ENCODE measurements around the gene SORCS2.

Gene SORCS2

DNA sequence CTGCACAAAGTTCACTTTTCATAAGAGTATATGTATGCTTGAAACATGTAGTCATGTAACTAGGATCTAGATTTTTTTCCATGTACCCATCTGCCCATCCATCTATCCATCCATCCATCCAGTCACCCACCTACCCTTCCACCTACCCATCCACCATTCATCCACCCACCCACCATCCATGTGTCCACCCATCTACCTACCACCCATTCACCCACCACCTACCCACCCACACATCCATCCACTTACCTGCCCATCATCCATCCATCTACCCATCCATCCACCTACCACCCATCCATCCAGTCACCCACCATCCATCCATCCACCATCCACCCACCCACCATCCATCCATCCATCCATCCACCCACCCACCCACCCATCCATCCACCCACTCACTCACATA, 364.2 kb downstream of the SORCS2 start:
- Histone ChIP-seq H2BK12ac (ENCODE audit: low read length in 2 of 2) (no peak overlapping the region), H3K79me1 (replicated peaks; ENCODE audit: low read length, poor library complexity, severe bottlenecking) (no peaks in the 10 kb centered on the region), H3K18ac (ENCODE audit: low read depth in 1 of 2, low read length in 2 of 2) (no peak overlapping the region), H3K27ac (ENCODE audit: low read length, poor library complexity, severe bottlenecking) (no peak overlapping the region), H4K91ac (ENCODE audit: low read length) (no peak overlapping the region), H2AK5ac (ENCODE audit: low read length, severe bottlenecking) (no peak overlapping the region), H3K23ac (ENCODE audit: low read length in 2 of 2) (no peak overlapping the region), H3K9ac (ENCODE audit: low read length) (no peak overlapping the region), H3K14ac (ENCODE audit: low read length in 2 of 2) (no peak overlapping the region), H3K4me2 (ENCODE audit: low read length, poor library complexity, severe bottlenecking) (no peak overlapping the region), H3K4ac (ENCODE audit: low read depth in 1 of 2, low read length in 2 of 2) (no peak overlapping the region), H2BK5ac (ENCODE audit: low read depth, low read length, poor library complexity, severe bottlenecking) (no peak overlapping the region), H3K9me3 (ENCODE audit: control insufficient read depth, low read length) (peaks cover 39% of the 10 kb centered on the region), H4K8ac (ENCODE audit: low read length) (no peak overlapping the region), H2BK120ac (ENCODE audit: low read depth, low read length) (no peak overlapping the region), H3K4me1 (ENCODE audit: control insufficient read depth, insufficient read depth, low read depth, low read length) (peaks cover 6% of the 10 kb centered on the region), H3K4me3 (ENCODE audit: insufficient read depth in 1 of 2, low read depth in 1 of 2, low read length in 2 of 2) (no peak overlapping the region), H3K27me3 (ENCODE audit: control insufficient read depth in 1 of 2, insufficient read depth in 1 of 2, low read length in 2 of 2) (peaks cover 0 to 4% of the 10 kb centered on the region in 2 experiments), H3K36me3 (ENCODE audit: control insufficient read depth in 1 of 2, insufficient read depth in 2 of 2, low read depth in 1 of 2, low read length in 2 of 2) (no peaks in the 10 kb centered on the region), H2AFZ (ENCODE audit: low read depth, low read length) (no peak overlapping the region), H2BK15ac (ENCODE audit: low read depth, poor library complexity, severe bottlenecking) (no peak overlapping the region)
- DNase-seq, result no peak

DNA sequence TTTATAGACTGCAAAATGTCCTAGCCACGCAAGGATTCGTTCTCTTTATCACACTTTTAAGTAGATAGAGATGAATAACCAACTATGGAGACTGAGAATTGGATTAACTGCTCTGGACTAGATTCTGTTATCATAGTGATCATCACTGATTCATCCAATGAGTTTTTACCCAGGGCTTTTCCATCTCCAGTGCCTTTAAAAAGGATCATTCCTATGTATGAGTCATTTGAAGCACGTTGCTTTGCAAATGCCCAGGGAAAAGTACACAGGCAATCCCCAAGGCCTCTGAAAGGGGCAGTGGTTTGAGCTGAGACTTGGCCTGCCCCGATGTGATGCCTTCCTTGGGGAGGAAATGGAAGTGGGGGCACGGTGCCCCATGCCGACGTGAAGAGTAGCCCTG, 365.1 kb downstream of the SORCS2 start:
- no peak overlapping the region for H3K4ac ChIP-seq (ENCODE audit: low read depth in 1 of 2, low read length in 2 of 2)
- no peak overlapping the region for H3K4me2 ChIP-seq (ENCODE audit: low read length, poor library complexity, severe bottlenecking)
- H4K8ac ChIP-seq (ENCODE audit: low read length), result no peak overlapping the region
- peak; percentile 82 for DNase-seq
- H3K9me3 ChIP-seq (ENCODE audit: control insufficient read depth, low read length), result peaks cover 41% of the 10 kb centered on the region
- peak overlapping the region in 1 of 2 experiments; percentile 8 for H2BK12ac ChIP-seq (ENCODE audit: low read length in 2 of 2)
- H2AK5ac ChIP-seq (ENCODE audit: low read length, severe bottlenecking), result no peak overlapping the region
- no peak overlapping the region for H4K91ac ChIP-seq (ENCODE audit: low read length)
- H2BK15ac ChIP-seq (ENCODE audit: low read depth, poor library complexity, severe bottlenecking), result no peak overlapping the region
- H2AFZ ChIP-seq (ENCODE audit: low read depth, low read length), result no peak overlapping the region
- 26% methylated on average over 6 of the region's 7 CpGs for whole genome bisulfite sequencing
- no peak overlapping the region for H3K27ac ChIP-seq (ENCODE audit: low read length, poor library complexity, severe bottlenecking)
- no peak overlapping the region for H3K4me3 ChIP-seq (ENCODE audit: insufficient read depth in 1 of 2, low read depth in 1 of 2, low read length in 2 of 2)
- no peak overlapping the region for H2BK120ac ChIP-seq (ENCODE audit: low read depth, low read length)
- peaks cover 6% of the 10 kb centered on the region for H3K4me1 ChIP-seq (ENCODE audit: control insufficient read depth, insufficient read depth, low read depth, low read length)
- H3K27me3 ChIP-seq (ENCODE audit: control insufficient read depth in 1 of 2, insufficient read depth in 1 of 2, low read length in 2 of 2), result peaks cover 0 to 4% of the 10 kb centered on the region in 2 experiments
- H3K36me3 ChIP-seq (ENCODE audit: control insufficient read depth in 1 of 2, insufficient read depth in 2 of 2, low read depth in 1 of 2, low read length in 2 of 2), result no peaks in the 10 kb centered on the region
- H3K18ac ChIP-seq (ENCODE audit: low read depth in 1 of 2, low read length in 2 of 2), result no peak overlapping the region
- H2BK5ac ChIP-seq (ENCODE audit: low read depth, low read length, poor library complexity, severe bottlenecking), result no peak overlapping the region
- no peak overlapping the region for H3K14ac ChIP-seq (ENCODE audit: low read length in 2 of 2)
- H3K23ac ChIP-seq (ENCODE audit: low read length in 2 of 2), result no peak overlapping the region
- no peaks in the 10 kb centered on the region for H3K79me1 ChIP-seq (replicated peaks; ENCODE audit: low read length, poor library complexity, severe bottlenecking)
- no peak overlapping the region for H3K9ac ChIP-seq (ENCODE audit: low read length)

DNA sequence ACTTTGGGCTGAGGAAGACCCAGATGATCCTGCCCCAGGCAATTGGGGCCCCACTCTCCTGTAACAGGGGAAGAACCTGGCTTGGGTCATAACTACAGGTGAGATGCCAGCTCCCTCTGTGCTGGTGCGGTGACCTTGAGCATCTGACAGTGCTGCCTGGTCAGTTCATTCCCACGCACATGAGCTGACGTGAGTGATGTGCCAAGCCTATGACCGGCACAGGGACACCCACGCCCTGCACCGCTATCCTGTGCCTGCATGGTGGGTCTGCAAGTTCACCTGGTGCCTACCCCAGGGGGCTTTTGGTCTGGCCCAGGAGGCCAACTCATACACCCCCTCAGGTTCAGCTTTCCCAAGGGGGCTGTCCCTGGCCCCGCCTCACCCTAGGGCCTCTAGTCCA, 366.1 kb downstream of the SORCS2 start:
- no peak overlapping the region for H2BK120ac ChIP-seq (ENCODE audit: low read depth, low read length)
- H2AFZ ChIP-seq (ENCODE audit: low read depth, low read length), result no peak overlapping the region
- no peak overlapping the region for H3K4me3 ChIP-seq (ENCODE audit: insufficient read depth in 1 of 2, low read depth in 1 of 2, low read length in 2 of 2)
- 93% methylated on average over 7 of the region's 7 CpGs for WGBS
- H3K9ac ChIP-seq (ENCODE audit: low read length), result no peak overlapping the region
- H3K4me1 ChIP-seq (ENCODE audit: control insufficient read depth, insufficient read depth, low read depth, low read length), result peaks cover 6% of the 10 kb centered on the region
- no peak overlapping the region for H3K4ac ChIP-seq (ENCODE audit: low read depth in 1 of 2, low read length in 2 of 2)
- no peak overlapping the region for H3K18ac ChIP-seq (ENCODE audit: low read depth in 1 of 2, low read length in 2 of 2)
- H3K14ac ChIP-seq (ENCODE audit: low read length in 2 of 2), result no peak overlapping the region
- H3K4me2 ChIP-seq (ENCODE audit: low read length, poor library complexity, severe bottlenecking), result no peak overlapping the region
- peak overlapping the region; percentile 3 for H2BK15ac ChIP-seq (ENCODE audit: low read depth, poor library complexity, severe bottlenecking)
- H3K27me3 ChIP-seq (ENCODE audit: control insufficient read depth in 1 of 2, insufficient read depth in 1 of 2, low read length in 2 of 2), result peaks cover 0 to 4% of the 10 kb centered on the region in 2 experiments
- H3K79me1 ChIP-seq (replicated peaks; ENCODE audit: low read length, poor library complexity, severe bottlenecking), result no peaks in the 10 kb centered on the region
- H2BK12ac ChIP-seq (ENCODE audit: low read length in 2 of 2), result peak overlapping the region in 1 of 2 experiments; percentile 0
- peaks cover 37% of the 10 kb centered on the region for H3K9me3 ChIP-seq (ENCODE audit: control insufficient read depth, low read length)
- no peaks in the 10 kb centered on the region for H3K36me3 ChIP-seq (ENCODE audit: control insufficient read depth in 1 of 2, insufficient read depth in 2 of 2, low read depth in 1 of 2, low read length in 2 of 2)
- no peak overlapping the region for H3K23ac ChIP-seq (ENCODE audit: low read length in 2 of 2)
- no peak overlapping the region for H3K27ac ChIP-seq (ENCODE audit: low read length, poor library complexity, severe bottlenecking)
- H2AK5ac ChIP-seq (ENCODE audit: low read length, severe bottlenecking), result no peak overlapping the region
- no peak overlapping the region for H4K8ac ChIP-seq (ENCODE audit: low read length)
- no peak overlapping the region for H2BK5ac ChIP-seq (ENCODE audit: low read depth, low read length, poor library complexity, severe bottlenecking)
- peak overlapping the region; percentile 70 for H4K91ac ChIP-seq (ENCODE audit: low read length)
- DNase-seq, result no peak

DNA sequence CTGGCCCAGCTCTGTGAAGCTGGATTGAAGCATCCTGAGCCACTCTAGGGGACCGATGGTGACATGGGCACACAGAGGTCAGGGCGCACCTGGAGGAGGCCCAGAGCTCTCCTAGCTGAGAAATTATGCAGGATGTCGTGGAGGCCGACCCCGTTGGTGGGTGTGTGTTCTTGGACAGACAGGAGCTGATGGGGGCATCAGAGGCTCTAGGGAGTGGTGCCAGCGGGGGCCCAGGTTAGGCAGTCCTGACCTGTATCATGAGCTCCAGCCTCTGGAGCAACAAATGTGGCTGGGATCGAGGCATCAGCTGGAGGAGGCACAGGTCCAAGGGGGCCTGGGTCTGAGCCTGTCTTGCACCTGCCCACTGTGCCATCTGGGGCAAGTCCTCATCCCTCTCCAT, 367.0 kb downstream of the SORCS2 start:
- H2AFZ ChIP-seq (ENCODE audit: low read depth, low read length), result no peak overlapping the region
- H2BK5ac ChIP-seq (ENCODE audit: low read depth, low read length, poor library complexity, severe bottlenecking), result no peak overlapping the region
- peaks cover 0 to under 1% of the 10 kb centered on the region in 2 experiments for H3K27me3 ChIP-seq (ENCODE audit: control insufficient read depth in 1 of 2, insufficient read depth in 1 of 2, low read length in 2 of 2)
- no peak overlapping the region for H3K23ac ChIP-seq (ENCODE audit: low read length in 2 of 2)
- H3K9me3 ChIP-seq (ENCODE audit: control insufficient read depth, low read length), result peaks cover 29% of the 10 kb centered on the region
- no peak overlapping the region for H2BK15ac ChIP-seq (ENCODE audit: low read depth, poor library complexity, severe bottlenecking)
- H3K4me2 ChIP-seq (ENCODE audit: low read length, poor library complexity, severe bottlenecking), result no peak overlapping the region
- H3K9ac ChIP-seq (ENCODE audit: low read length), result no peak overlapping the region
- no peaks in the 10 kb centered on the region for H3K79me1 ChIP-seq (replicated peaks; ENCODE audit: low read length, poor library complexity, severe bottlenecking)
- H4K91ac ChIP-seq (ENCODE audit: low read length), result no peak overlapping the region
- no peak overlapping the region for H3K27ac ChIP-seq (ENCODE audit: low read length, poor library complexity, severe bottlenecking)
- peaks cover 6% of the 10 kb centered on the region for H3K4me1 ChIP-seq (ENCODE audit: control insufficient read depth, insufficient read depth, low read depth, low read length)
- no peak overlapping the region for H3K4me3 ChIP-seq (ENCODE audit: insufficient read depth in 1 of 2, low read depth in 1 of 2, low read length in 2 of 2)
- H3K36me3 ChIP-seq (ENCODE audit: control insufficient read depth in 1 of 2, insufficient read depth in 2 of 2, low read depth in 1 of 2, low read length in 2 of 2), result no peaks in the 10 kb centered on the region
- H2AK5ac ChIP-seq (ENCODE audit: low read length, severe bottlenecking), result no peak overlapping the region
- WGBS, result 85% methylated on average over 7 of the region's 7 CpGs
- H2BK120ac ChIP-seq (ENCODE audit: low read depth, low read length), result no peak overlapping the region
- no peak overlapping the region for H3K4ac ChIP-seq (ENCODE audit: low read depth in 1 of 2, low read length in 2 of 2)
- H4K8ac ChIP-seq (ENCODE audit: low read length), result no peak overlapping the region
- H2BK12ac ChIP-seq (ENCODE audit: low read length in 2 of 2), result no peak overlapping the region
- no peak for DNase-seq
- H3K18ac ChIP-seq (ENCODE audit: low read depth in 1 of 2, low read length in 2 of 2), result no peak overlapping the region
- no peak overlapping the region for H3K14ac ChIP-seq (ENCODE audit: low read length in 2 of 2)

All from mesenchymal stem cell (in vitro differentiated cells and primary cell).